ENCODE results near the gene TERF2IP.

DNA sequence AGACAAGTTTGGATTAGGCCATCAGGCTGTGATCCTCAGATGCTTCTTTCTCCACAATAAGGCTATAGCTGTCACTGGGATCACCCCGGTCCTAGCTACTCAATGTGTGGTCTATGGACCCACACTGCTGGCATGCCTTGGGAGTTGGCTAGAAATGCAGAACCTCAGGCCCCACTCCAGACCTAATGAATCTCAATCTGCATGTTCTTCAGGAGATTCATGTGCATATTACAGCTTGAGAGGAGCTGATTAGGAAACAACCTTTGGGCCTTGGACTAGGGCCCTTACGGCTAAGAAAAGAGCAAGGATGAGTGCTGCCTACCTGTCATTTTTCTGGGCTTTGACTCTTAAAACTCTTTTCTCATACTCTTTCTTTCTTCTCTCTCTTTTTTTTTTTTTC is 32.0 kb upstream of the TERF2IP start:
- TF ChIP-seq POLR2AphosphoS5 (IDR thresholded peaks at IDR 0.05; ENCODE audit: low read depth, low read length) (no peak), POLR2A (IDR thresholded peaks at IDR 0.05; ENCODE audit: low read depth, low read length) (no peak), TAF1 (IDR thresholded peaks at IDR 0.05; ENCODE audit: low read depth, low read length) (no peak), SPI1 (IDR thresholded peaks at IDR 0.05; ENCODE audit: low read depth, low read length) (no peak), PAX5 (IDR thresholded peaks at IDR 0.05; ENCODE audit: insufficient read depth, low read length, severe bottlenecking) (no peak)

All from GM12891 (cell line).